ENCODE measurements around the gene ZSCAN21. TPM values are rescaled to one million over a fixed set of nuclear protein-coding genes. Genes with fewer than 3 reads are reported as not detected.
"Not testable (repeated sequence)": the region's sequence is repeated elsewhere in the genome, so short reads cannot be mapped to it uniquely, and the experiment has no call there.

Gene ZSCAN21
- 12.4 TPM for polyA plus RNA-seq (ENCODE audit: insufficient read length)

GRCh38 chr7:100049441-100050291 is at the start of gene ZSCAN21:
Gene ZSCAN21 (plus strand): TSS chr7:100049774. CDS start chr7:100057007, 7,233 bp downstream.
- DNase-seq = peak; percentile 92

GRCh38 chr7:100000239-100000638 is 49.3 kb upstream of the ZSCAN21 start:
- DNase-seq = no peak

GRCh38 chr7:100003711-100004661 is 45.6 kb upstream of the ZSCAN21 start:
- no peak for DNase-seq

- DNase-seq = no peak
Measured at GRCh38 chr7:100007887-100008286, 41.7 kb upstream of the ZSCAN21 start.

GRCh38 chr7:100008525-100008924 is 41.0 kb upstream of the ZSCAN21 start:
- no peak for DNase-seq

- not testable (repeated sequence) for DNase-seq
Measured at GRCh38 chr7:100009952-100010351, 39.6 kb upstream of the ZSCAN21 start.

GRCh38 chr7:100010901-100011300 is 38.7 kb upstream of the ZSCAN21 start:
- no peak for DNase-seq

GRCh38 chr7:100011516-100011915 is 38.1 kb upstream of the ZSCAN21 start:
- no peak for DNase-seq

GRCh38 chr7:100012385-100013327 is 36.9 kb upstream of the ZSCAN21 start:
- not testable (repeated sequence) for DNase-seq

GRCh38 chr7:100013328-100013676 is 36.3 kb upstream of the ZSCAN21 start:
- DNase-seq = no peak

- DNase-seq = peak; percentile 92
Measured at GRCh38 chr7:100015232-100016214, 34.1 kb upstream of the ZSCAN21 start, which contains the start of gene ZKSCAN1. Gene ZKSCAN1 (plus strand): TSS chr7:100015596. CDS start chr7:100023507, 7,911 bp downstream.

GRCh38 chr7:100016215-100016901 is 33.2 kb upstream of the ZSCAN21 start:
- DNase-seq = no peak

GRCh38 chr7:100017300-100017699 is 32.3 kb upstream of the ZSCAN21 start:
- no peak for DNase-seq

- DNase-seq = no peak
Measured at GRCh38 chr7:100017875-100018274, 31.7 kb upstream of the ZSCAN21 start.

GRCh38 chr7:100019908-100020307 is 29.7 kb upstream of the ZSCAN21 start:
- DNase-seq = no peak

- DNase-seq = no peak
Measured at GRCh38 chr7:100021297-100021696, 28.3 kb upstream of the ZSCAN21 start.

GRCh38 chr7:100022621-100023020 is 27.0 kb upstream of the ZSCAN21 start:
- no peak for DNase-seq

- no peak for DNase-seq
Measured at GRCh38 chr7:100023526-100023925, 26.0 kb upstream of the ZSCAN21 start.

- no peak for DNase-seq
Measured at GRCh38 chr7:100024020-100024619, 25.5 kb upstream of the ZSCAN21 start.

- DNase-seq = no peak
Measured at GRCh38 chr7:100027197-100027596, 22.4 kb upstream of the ZSCAN21 start.
